Activated CD4-positive, alpha-beta T cell treated with anti-CD3 and anti-CD28 coated beads, Interleukin-2, amount 10 ng/mL, durations not matched to agents 7 days and 5 days (primary cell): Measurements from ENCODE around the gene LPP. TPM values are rescaled to one million over a fixed set of nuclear protein-coding genes. Genes with fewer than 3 reads are reported as not detected.

ENCODE experiments used
- CTCF ChIA-PET: fragments of 350-600 bp; sonication (Branson Sonifier 250); formaldehyde crosslinking; loops from one replicate; lab custom pipeline; 2021; ENCODE audit warnings: antibody characterized with exemption; lab: Charles Lee
- POLR2A ChIA-PET: fragments of 350-600 bp; sonication (Branson Sonifier 250); formaldehyde crosslinking; loops from one replicate; lab custom pipeline; 2021; ENCODE audit warnings: antibody characterized with exemption; lab: Charles Lee
- DNase-seq: peaks from one replicate; pipeline ENCODE4 v3.0.0-alpha.2; 2020
- H3K27ac Mint-ChIP-seq: one replicate; pipeline ENCODE4 v1.8.0; 2021; ENCODE audit warnings: mild to moderate bottlenecking, moderate library complexity, mixed read lengths
- H3K27me3 Mint-ChIP-seq: one replicate; pipeline ENCODE4 v1.8.0; 2021; ENCODE audit warnings: mixed read lengths
- H3K36me3 Mint-ChIP-seq: one replicate; pipeline ENCODE4 v1.8.0; 2021; ENCODE audit warnings: low read depth, mixed read lengths
- H3K4me1 Mint-ChIP-seq: one replicate; pipeline ENCODE4 v1.8.0; 2021; ENCODE audit warnings: mixed read lengths
- H3K4me3 Mint-ChIP-seq: one replicate; pipeline ENCODE4 v1.8.0; 2021; ENCODE audit warnings: mild to moderate bottlenecking, moderate library complexity, mixed read lengths
- H3K9me3 Mint-ChIP-seq: one replicate; pipeline ENCODE4 v1.8.0; 2021; ENCODE audit warnings: mixed read lengths
- total RNA-seq, 2 experiments: library from RNA; stranded (reverse); gene quantifications; one replicate each; pipeline ENCODE4 v1.2.3, GENCODE V29; 2021

LPP gene
- total RNA-seq, 2 experiments from 2014 or later: 63.6 to 70.3 TPM

- no peak overlapping the region for H3K4me3 Mint-ChIP-seq
- H3K27ac Mint-ChIP-seq: no peak overlapping the region
- H3K4me1 Mint-ChIP-seq: no peaks in the 10 kb centered on the region
- ChIA-PET POLR2A (no interaction called here), CTCF (interaction anchor here (0.5 kb wide), 1 partner anchor 299 kb away, joined by 3 read pairs; no protein-coding TSS in a partner anchor)
- peaks cover 20% of the 10 kb centered on the region for H3K36me3 Mint-ChIP-seq
- H3K9me3 Mint-ChIP-seq: peaks cover 18% of the 10 kb centered on the region
- DNase-seq: no peak
- no peaks in the 10 kb centered on the region for H3K27me3 Mint-ChIP-seq
These were observed 317.8 kb downstream of the LPP start for GRCh38 chr3:188471723-188472122.

GRCh38 chr3:188472336-188472735 lies 318.4 kb downstream of the LPP start:
- Mint-ChIP-seq H3K27me3 (no peaks in the 10 kb centered on the region), H3K4me1 (no peaks in the 10 kb centered on the region), H3K27ac (no peak overlapping the region), H3K9me3 (peaks cover 18% of the 10 kb centered on the region), H3K36me3 (peaks cover 19% of the 10 kb centered on the region), H3K4me3 (no peak overlapping the region)
- CTCF ChIA-PET: interaction anchor here (0.5 kb wide), 1 partner anchor 299 kb away, joined by 3 read pairs; no protein-coding TSS in a partner anchor
- POLR2A ChIA-PET: no interaction called here
- no peak for DNase-seq

- no peak overlapping the region for H3K4me3 Mint-ChIP-seq
- peaks cover 16% of the 10 kb centered on the region for H3K36me3 Mint-ChIP-seq
- H3K27me3 Mint-ChIP-seq: no peaks in the 10 kb centered on the region
- no peak overlapping the region for H3K27ac Mint-ChIP-seq
- CTCF ChIA-PET: interaction anchor here (1.1 to 1.2 kb wide), 2 partner anchors 12 to 733 kb away, joined by 3 read pairs; no protein-coding TSS in a partner anchor
- DNase-seq: no peak
- POLR2A ChIA-PET: no interaction called here
- H3K4me1 Mint-ChIP-seq: peaks cover 3% of the 10 kb centered on the region
- peaks cover 15% of the 10 kb centered on the region for H3K9me3 Mint-ChIP-seq
These were observed 319.1 kb downstream of the LPP start for GRCh38 chr3:188473045-188473444.

GRCh38 chr3:188473591-188474288 lies 319.8 kb downstream of the LPP start:
- Mint-ChIP-seq H3K36me3 (peaks cover 15% of the 10 kb centered on the region), H3K27ac (no peak overlapping the region), H3K9me3 (peaks cover 14% of the 10 kb centered on the region), H3K4me3 (no peak overlapping the region), H3K4me1 (peaks cover 3% of the 10 kb centered on the region), H3K27me3 (no peaks in the 10 kb centered on the region)
- ChIA-PET POLR2A (no interaction called here), CTCF (interaction anchor here (1.1 to 1.3 kb wide), 3 partner anchors 11 to 733 kb away, joined by 3 to 5 read pairs (median 3); no protein-coding TSS in a partner anchor)
- DNase-seq: no peak

- Mint-ChIP-seq H3K4me1 (peaks cover 3% of the 10 kb centered on the region), H3K4me3 (no peak overlapping the region), H3K27me3 (no peaks in the 10 kb centered on the region), H3K36me3 (peaks cover 14% of the 10 kb centered on the region), H3K9me3 (peaks cover 7% of the 10 kb centered on the region), H3K27ac (no peak overlapping the region)
- DNase-seq: no peak
- CTCF ChIA-PET: no interaction called here
- POLR2A ChIA-PET: no interaction called here
These were observed 323.0 kb downstream of the LPP start for GRCh38 chr3:188476935-188477334.

- Mint-ChIP-seq H3K36me3 (peaks cover 28% of the 10 kb centered on the region), H3K4me3 (no peak overlapping the region), H3K27ac (no peak overlapping the region), H3K27me3 (no peaks in the 10 kb centered on the region), H3K9me3 (peaks cover 9% of the 10 kb centered on the region), H3K4me1 (peaks cover 3% of the 10 kb centered on the region)
- ChIA-PET POLR2A (no interaction called here), CTCF (interaction anchor here (0.9 to 1.9 kb wide), 2 partner anchors 13 to 122 kb away, joined by 3 to 5 read pairs; no protein-coding TSS in a partner anchor)
- DNase-seq: no peak
These were observed 326.1 kb downstream of the LPP start for GRCh38 chr3:188480011-188480410.

- CTCF ChIA-PET: no interaction called here
- POLR2A ChIA-PET: no interaction called here
- DNase-seq: no peak
- Mint-ChIP-seq H3K4me1 (peaks cover 2% of the 10 kb centered on the region), H3K27ac (no peak overlapping the region), H3K9me3 (peaks cover 9% of the 10 kb centered on the region), H3K27me3 (no peaks in the 10 kb centered on the region), H3K4me3 (no peak overlapping the region), H3K36me3 (peaks cover 43% of the 10 kb centered on the region)
These were observed 329.0 kb downstream of the LPP start for GRCh38 chr3:188482929-188483328.

- peaks cover 56% of the 10 kb centered on the region for H3K36me3 Mint-ChIP-seq
- no peak overlapping the region for H3K27ac Mint-ChIP-seq
- DNase-seq: no peak
- no peak overlapping the region for H3K4me3 Mint-ChIP-seq
- H3K4me1 Mint-ChIP-seq: peaks cover 4% of the 10 kb centered on the region
- POLR2A ChIA-PET: no interaction called here
- no peaks in the 10 kb centered on the region for H3K27me3 Mint-ChIP-seq
- CTCF ChIA-PET: no interaction called here
- peaks cover 9% of the 10 kb centered on the region for H3K9me3 Mint-ChIP-seq
These were observed 332.2 kb downstream of the LPP start for GRCh38 chr3:188486126-188486525.

GRCh38 chr3:188486952-188487351 lies 333.0 kb downstream of the LPP start:
- Mint-ChIP-seq H3K9me3 (peaks cover 6% of the 10 kb centered on the region), H3K36me3 (peaks cover 54% of the 10 kb centered on the region), H3K27ac (no peak overlapping the region), H3K4me1 (peaks cover 4% of the 10 kb centered on the region), H3K27me3 (no peaks in the 10 kb centered on the region), H3K4me3 (no peak overlapping the region)
- DNase-seq: no peak
- ChIA-PET POLR2A (no interaction called here), CTCF (no interaction called here)

GRCh38 chr3:188487652-188488051 lies 333.7 kb downstream of the LPP start:
- H3K4me1 Mint-ChIP-seq: peaks cover 4% of the 10 kb centered on the region
- CTCF ChIA-PET: no interaction called here
- peaks cover 52% of the 10 kb centered on the region for H3K36me3 Mint-ChIP-seq

GRCh38 chr3:188488801-188489200 lies 334.8 kb downstream of the LPP start:
- no peak for DNase-seq
- Mint-ChIP-seq H3K4me1 (peaks cover 4% of the 10 kb centered on the region), H3K36me3 (peaks cover 51% of the 10 kb centered on the region), H3K4me3 (no peak overlapping the region), H3K9me3 (no peaks in the 10 kb centered on the region), H3K27me3 (no peaks in the 10 kb centered on the region), H3K27ac (no peak overlapping the region)
- CTCF ChIA-PET: no interaction called here
- POLR2A ChIA-PET: no interaction called here

More at GRCh38 chr3:188487652-188488051, 333.7 kb downstream of the LPP start:
- POLR2A ChIA-PET: no interaction called here
- no peak for DNase-seq
- no peaks in the 10 kb centered on the region for H3K27me3 Mint-ChIP-seq
- H3K9me3 Mint-ChIP-seq: peaks cover 2% of the 10 kb centered on the region
- H3K27ac Mint-ChIP-seq: no peak overlapping the region
- H3K4me3 Mint-ChIP-seq: no peak overlapping the region

GRCh38 chr3:188489639-188490405 lies 335.9 kb downstream of the LPP start:
- ChIA-PET CTCF (no interaction called here), POLR2A (no interaction called here)
- peaks cover 41% of the 10 kb centered on the region for H3K36me3 Mint-ChIP-seq
- no peaks in the 10 kb centered on the region for H3K27me3 Mint-ChIP-seq
- H3K4me3 Mint-ChIP-seq: no peak overlapping the region
- H3K9me3 Mint-ChIP-seq: no peaks in the 10 kb centered on the region
- H3K27ac Mint-ChIP-seq: peak overlapping the region; percentile 59
- DNase-seq: no peak
- H3K4me1 Mint-ChIP-seq: peaks cover 4% of the 10 kb centered on the region

- no peak for DNase-seq
- no peak overlapping the region for H3K4me3 Mint-ChIP-seq
- peaks cover 35% of the 10 kb centered on the region for H3K36me3 Mint-ChIP-seq
- H3K9me3 Mint-ChIP-seq: no peaks in the 10 kb centered on the region
- peaks cover 4% of the 10 kb centered on the region for H3K4me1 Mint-ChIP-seq
- no peak overlapping the region for H3K27ac Mint-ChIP-seq
- no peaks in the 10 kb centered on the region for H3K27me3 Mint-ChIP-seq
- CTCF ChIA-PET: no interaction called here
- POLR2A ChIA-PET: no interaction called here
These were observed 336.5 kb downstream of the LPP start for GRCh38 chr3:188490416-188490815.
